ENCODE measurements around the gene KLHL9.

The KLHL9 gene

GRCh38 chr9:21357479-21358460 lies 22.6 kb upstream of the KLHL9 start:
- no peak for DNase-seq (ENCODE audit: extremely low read depth, low read depth)
- no peak for TF ChIP-seq CTCF (IDR thresholded peaks at IDR 0.05; ENCODE audit: low read depth, low read length)

GRCh38 chr9:21350787-21351186 lies 15.6 kb upstream of the KLHL9 start, which contains the start of gene IFNA6:
Gene IFNA6, minus strand, starts transcription at chr9:21350887. Its CDS starts 0 bp downstream, at chr9:21350887.
- DNase-seq (ENCODE audit: extremely low read depth, low read depth), result no peak
- no peak for TF ChIP-seq CTCF (IDR thresholded peaks at IDR 0.05; ENCODE audit: low read depth, low read length)

- no peak for TF ChIP-seq CTCF (IDR thresholded peaks at IDR 0.05; ENCODE audit: low read depth, low read length)
- DNase-seq (ENCODE audit: extremely low read depth, low read depth), result no peak
Measured at GRCh38 chr9:21348430-21348970, 13.3 kb upstream of the KLHL9 start.

- no peak for TF ChIP-seq CTCF (IDR thresholded peaks at IDR 0.05; ENCODE audit: low read depth, low read length)
- no peak for DNase-seq (ENCODE audit: extremely low read depth, low read depth)
Measured at GRCh38 chr9:21340735-21341134, 5.5 kb upstream of the KLHL9 start.

- TF ChIP-seq CTCF (IDR thresholded peaks at IDR 0.05; ENCODE audit: low read depth, low read length), result no peak
- DNase-seq (ENCODE audit: extremely low read depth, low read depth), result no peak
Measured at GRCh38 chr9:21336457-21336856, 1.3 kb upstream of the KLHL9 start.

GRCh38 chr9:21333226-21333625 lies 2.0 kb downstream of the KLHL9 start:
- no peak for TF ChIP-seq CTCF (IDR thresholded peaks at IDR 0.05; ENCODE audit: low read depth, low read length)
- no peak for DNase-seq (ENCODE audit: extremely low read depth, low read depth)

All from AG09319 (cell line).